GM21825 (cell line): ENCODE results near the gene SQSTM1.
"Not testable (repeated sequence)": the region's sequence is repeated elsewhere in the genome, so short reads cannot be mapped to it uniquely, and the experiment has no call there.

Source experiments
- ATAC-seq: cut with Tn5 transposase; IDR thresholded peaks from one replicate; pipeline ENCODE4 v1.9.1; 2021; ENCODE audit warnings: mild to moderate bottlenecking, moderate library complexity; ENCODE audit not compliant: unreplicated experiment

SQSTM1 gene

GRCh38 chr5:179823937-179824744, 3.4 kb downstream of the SQSTM1 start:
- no peak for ATAC-seq

- ATAC-seq, result no peak
Measured at GRCh38 chr5:179824745-179825112, 4.0 kb downstream of the SQSTM1 start.

GRCh38 chr5:179825655-179826182, 5.0 kb downstream of the SQSTM1 start:
- no peak for ATAC-seq

- ATAC-seq, result no peak
Measured at GRCh38 chr5:179827680-179828079, 7.0 kb downstream of the SQSTM1 start.

GRCh38 chr5:179828756-179829421, 8.2 kb downstream of the SQSTM1 start:
- ATAC-seq, result no peak

GRCh38 chr5:179829732-179830435, 9.2 kb downstream of the SQSTM1 start:
- no peak for ATAC-seq

- ATAC-seq, result no peak
Measured at GRCh38 chr5:179830818-179831468, 10.2 kb downstream of the SQSTM1 start.

GRCh38 chr5:179832039-179832745, 11.5 kb downstream of the SQSTM1 start:
- no peak for ATAC-seq

- no peak for ATAC-seq
Measured at GRCh38 chr5:179833056-179833708, 12.5 kb downstream of the SQSTM1 start.

GRCh38 chr5:179833709-179834070, 13.0 kb downstream of the SQSTM1 start:
- ATAC-seq, result no peak

- no peak for ATAC-seq
Measured at GRCh38 chr5:179834120-179834519, 13.4 kb downstream of the SQSTM1 start.

- not testable (repeated sequence) for ATAC-seq
Measured at GRCh38 chr5:179834871-179835270, 14.2 kb downstream of the SQSTM1 start.

- no peak for ATAC-seq
Measured at GRCh38 chr5:179836225-179837019, 15.7 kb downstream of the SQSTM1 start.

GRCh38 chr5:179837076-179838011, 16.6 kb downstream of the SQSTM1 start:
- no peak for ATAC-seq

- no peak for ATAC-seq
Measured at GRCh38 chr5:179839328-179840256, 18.9 kb downstream of the SQSTM1 start.

GRCh38 chr5:179840321-179840720, 19.6 kb downstream of the SQSTM1 start:
- ATAC-seq, result no peak

GRCh38 chr5:179840766-179841165, 20.1 kb downstream of the SQSTM1 start:
- ATAC-seq, result no peak
